A549 treated with GW870086 at 1 μM for 4 hours (cell line): ENCODE measurements around the gene SLC5A6. TPM values are rescaled to one million over a fixed set of nuclear protein-coding genes. Genes with fewer than 3 reads are reported as not detected.

Experiments used
- total RNA-seq: library from RNA; stranded (reverse); fragments of 200-300 nt; extraction: Qiagen RNA extraction; gene quantifications from 5 replicates; pipeline ENCODE4 v1.2.3, GENCODE V29; 2022; ENCODE audit warnings: low read depth

Gene SLC5A6
- total RNA-seq: 63.5 to 74.6 TPM (median 69.6 TPM) in 5 replicates

GRCh38 chr2:27211943-27212625, at the start of gene SLC5A6, which contains the start of gene ATRAID:
Gene SLC5A6, minus strand, starts transcription at chr2:27212268. Its CDS starts 4,618 bp downstream, at chr2:27207650.
Gene ATRAID, plus strand, starts transcription at chr2:27212041. Its CDS starts 328 bp downstream, at chr2:27212369.

GRCh38 chr2:27217173-27218121, 5.4 kb upstream of the SLC5A6 start, which contains the start of gene CAD:
Gene CAD, plus strand, starts transcription at chr2:27217369. Its CDS starts 183 bp downstream, at chr2:27217552.

Other genes with a start within 250 kb of the SLC5A6 start
- 9.9 to 14.1 TPM (median 11.9 TPM) in 5 replicates for gene MAPRE3, start 241.6 kb downstream of the SLC5A6 start, total RNA-seq
- gene TMEM214, start 179.3 kb downstream of the SLC5A6 start, total RNA-seq: 54.4 to 68.6 TPM (median 67.5 TPM) in 5 replicates
- gene AGBL5, start 160.6 kb downstream of the SLC5A6 start, total RNA-seq: 28.3 to 34.2 TPM (median 31.0 TPM) in 5 replicates
- 525 to 622 TPM (median 552 TPM) in 5 replicates for gene OST4, start 140.6 kb downstream of the SLC5A6 start, total RNA-seq
- gene EMILIN1, start 133.7 kb downstream of the SLC5A6 start, total RNA-seq: 0.32 to 0.56 TPM (median 0.45 TPM) in 5 replicates
- 7.8 to 11.8 TPM (median 9.5 TPM) in 5 replicates for gene KHK, start 125.5 kb downstream of the SLC5A6 start, total RNA-seq
- 5.7 to 8.6 TPM (median 7.6 TPM) in 5 replicates for gene CGREF1, start 93.1 kb downstream of the SLC5A6 start, total RNA-seq
- 0.98 to 2.3 TPM (median 1.5 TPM) in 5 replicates for gene ABHD1, start 88.5 kb downstream of the SLC5A6 start, total RNA-seq
- gene PREB, start 77.6 kb downstream of the SLC5A6 start, total RNA-seq: 48.6 to 60.4 TPM (median 59.1 TPM) in 5 replicates
- gene PRR30, start 72.9 kb downstream of the SLC5A6 start, total RNA-seq: not detected in 5 replicates
- gene TCF23, start 63.3 kb downstream of the SLC5A6 start, total RNA-seq: not detected in 5 replicates
- gene ATRAID, start 227 bp downstream of the SLC5A6 start, total RNA-seq: 214 to 222 TPM (median 218 TPM) in 5 replicates
- gene CAD, start 5.1 kb upstream of the SLC5A6 start, total RNA-seq: 49.8 to 63.2 TPM (median 59.4 TPM) in 5 replicates
- gene SLC30A3, start 50.8 kb upstream of the SLC5A6 start, total RNA-seq: 3.0 to 4.1 TPM (median 3.5 TPM) in 5 replicates
- not detected in 5 replicates for gene DNAJC5G, start 63.2 kb upstream of the SLC5A6 start, total RNA-seq
- gene TRIM54, start 70.2 kb upstream of the SLC5A6 start, total RNA-seq: 0.67 to 1.1 TPM (median 0.72 TPM) in 5 replicates
- gene UCN, start 96.2 kb upstream of the SLC5A6 start, total RNA-seq: 1.0 to 2.5 TPM (median 1.2 TPM) in 5 replicates
- 82.3 to 96.7 TPM (median 86.5 TPM) in 5 replicates for gene MPV17, start 110.8 kb upstream of the SLC5A6 start, total RNA-seq
- gene GTF3C2, start 144.5 kb upstream of the SLC5A6 start, total RNA-seq: 56.5 to 64.6 TPM (median 61.4 TPM) in 5 replicates
- 54.9 to 62.2 TPM (median 58.8 TPM) in 5 replicates for gene EIF2B4, start 158.1 kb upstream of the SLC5A6 start, total RNA-seq
- 135 to 147 TPM (median 145 TPM) in 5 replicates for gene SNX17, start 158.3 kb upstream of the SLC5A6 start, total RNA-seq
- 9.7 to 15.5 TPM (median 14.0 TPM) in 5 replicates for gene ZNF513, start 168.5 kb upstream of the SLC5A6 start, total RNA-seq
- gene PPM1G, start 197.3 kb upstream of the SLC5A6 start, total RNA-seq: 152 to 163 TPM (median 161 TPM) in 5 replicates
- 118 to 138 TPM (median 130 TPM) in 5 replicates for gene NRBP1, start 216.4 kb upstream of the SLC5A6 start, total RNA-seq
- 0.39 to 0.90 TPM (median 0.85 TPM) in 5 replicates for gene KRTCAP3, start 230.1 kb upstream of the SLC5A6 start, total RNA-seq